ENCODE data around the gene DMRTB1.

Gene DMRTB1

DNA sequence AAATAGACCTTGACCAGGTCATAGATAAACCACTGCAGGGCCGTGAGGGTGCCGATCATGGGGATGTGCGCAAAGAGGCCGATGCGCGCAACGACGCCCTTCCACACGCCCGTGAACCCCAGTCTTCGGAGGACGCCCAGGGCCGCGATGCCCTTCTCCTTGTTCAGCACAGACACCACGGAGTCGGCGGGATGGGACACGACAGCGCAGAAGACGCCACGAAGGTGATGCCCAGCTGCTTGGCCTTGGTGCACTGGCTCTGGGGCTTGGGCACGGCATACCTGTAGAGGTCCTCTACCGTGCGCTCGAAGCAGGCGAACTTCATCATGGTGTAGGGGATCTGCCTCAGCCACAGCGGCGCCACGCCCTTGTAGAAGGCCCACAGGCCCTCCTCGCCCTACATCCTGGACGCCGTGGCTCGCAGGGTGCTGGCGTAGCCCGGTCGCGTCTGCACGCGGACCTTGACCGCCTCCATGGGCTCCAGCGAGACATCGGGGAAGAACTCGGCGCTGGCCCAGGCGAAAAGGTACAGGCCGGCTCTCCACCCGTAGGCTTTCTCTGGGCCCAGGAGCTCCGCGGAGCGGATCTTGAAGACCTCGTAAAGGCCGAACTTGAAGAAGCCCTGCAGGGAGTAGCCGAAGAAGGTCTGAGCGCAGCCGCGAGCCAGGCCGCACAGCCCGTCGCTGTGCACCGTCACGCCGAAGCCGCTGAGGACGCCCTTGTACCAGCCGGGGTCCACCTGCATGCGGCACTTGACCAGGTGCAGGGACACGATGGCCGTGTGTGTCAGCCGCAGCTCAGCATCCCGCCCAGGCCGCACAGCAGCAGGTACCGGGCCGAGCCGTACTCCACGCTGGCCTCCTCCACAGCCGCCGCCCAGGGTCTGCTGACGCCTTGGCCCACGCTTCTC lies 20.5 kb upstream of the DMRTB1 start:
- no peak for DNase-seq

DNA sequence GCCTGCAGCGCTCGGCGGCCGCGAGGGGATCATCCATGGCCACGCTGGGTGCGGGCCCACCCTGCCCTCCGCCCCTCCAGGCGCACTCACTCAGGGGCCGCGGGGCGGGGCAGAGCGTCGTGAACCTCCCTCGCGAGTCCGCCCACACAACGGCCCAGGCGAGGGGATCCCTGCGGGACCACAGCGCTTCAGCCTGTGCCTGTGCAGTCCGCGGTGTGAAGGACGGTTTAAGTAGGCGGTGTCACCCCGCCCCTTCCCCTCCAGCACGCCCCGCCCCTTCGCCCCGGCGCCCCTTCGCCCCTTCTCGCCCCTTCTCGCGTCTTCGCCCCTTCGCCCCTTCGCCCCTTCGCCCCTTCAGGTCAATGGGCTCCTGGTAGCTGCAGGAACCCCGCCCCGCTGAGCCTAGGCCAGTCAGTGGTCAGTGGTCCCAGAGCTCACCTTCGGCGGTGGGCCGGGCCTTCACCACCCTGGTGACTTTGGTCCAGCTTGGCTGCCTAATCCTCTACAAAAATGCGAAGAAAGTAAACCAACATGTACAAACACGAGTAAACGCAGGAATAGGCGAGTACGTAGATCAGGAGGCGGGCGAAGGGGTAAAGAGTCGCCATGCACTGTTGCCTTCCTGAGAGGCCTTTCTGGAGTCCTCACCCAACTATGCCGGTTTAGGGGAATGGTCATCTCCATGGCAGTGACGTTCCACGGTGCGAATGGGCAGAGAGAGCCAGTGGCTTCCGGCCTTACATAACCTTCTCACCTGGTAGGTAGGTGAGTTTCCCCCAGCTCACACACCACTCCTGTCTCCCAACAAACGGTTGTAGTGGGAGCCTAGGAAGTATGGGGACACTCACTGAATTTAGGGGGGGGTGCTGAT lies 19.6 kb upstream of the DMRTB1 start:
- DNase-seq: no peak

- DNase-seq: no peak
These were observed 18.6 kb upstream of the DMRTB1 start for GRCh38 chr1:53440633-53441032.

GRCh38 chr1:53442299-53442698 lies 16.9 kb upstream of the DMRTB1 start:
- no peak for DNase-seq

DNA sequence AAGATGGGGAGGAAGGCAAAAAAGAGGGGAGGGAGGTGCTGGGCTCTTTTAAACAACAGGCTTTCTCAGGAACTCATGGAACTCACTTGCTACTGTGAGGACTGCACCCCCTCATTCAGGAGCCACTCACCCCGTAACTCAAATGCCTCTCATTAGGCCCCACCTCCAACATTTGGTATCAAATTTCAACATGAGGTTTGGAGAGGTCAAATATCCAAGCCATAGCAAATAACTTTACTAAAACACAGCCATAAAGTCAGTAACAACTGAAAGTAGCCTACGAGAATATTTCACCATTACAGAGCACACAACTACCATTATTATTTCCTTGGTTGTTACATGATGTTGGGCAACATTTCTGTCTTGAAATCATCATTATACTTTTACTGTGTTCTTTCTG lies 13.1 kb upstream of the DMRTB1 start:
- no peak for DNase-seq

- no peak for DNase-seq
These were observed 11.8 kb upstream of the DMRTB1 start for GRCh38 chr1:53447413-53447812.

DNA sequence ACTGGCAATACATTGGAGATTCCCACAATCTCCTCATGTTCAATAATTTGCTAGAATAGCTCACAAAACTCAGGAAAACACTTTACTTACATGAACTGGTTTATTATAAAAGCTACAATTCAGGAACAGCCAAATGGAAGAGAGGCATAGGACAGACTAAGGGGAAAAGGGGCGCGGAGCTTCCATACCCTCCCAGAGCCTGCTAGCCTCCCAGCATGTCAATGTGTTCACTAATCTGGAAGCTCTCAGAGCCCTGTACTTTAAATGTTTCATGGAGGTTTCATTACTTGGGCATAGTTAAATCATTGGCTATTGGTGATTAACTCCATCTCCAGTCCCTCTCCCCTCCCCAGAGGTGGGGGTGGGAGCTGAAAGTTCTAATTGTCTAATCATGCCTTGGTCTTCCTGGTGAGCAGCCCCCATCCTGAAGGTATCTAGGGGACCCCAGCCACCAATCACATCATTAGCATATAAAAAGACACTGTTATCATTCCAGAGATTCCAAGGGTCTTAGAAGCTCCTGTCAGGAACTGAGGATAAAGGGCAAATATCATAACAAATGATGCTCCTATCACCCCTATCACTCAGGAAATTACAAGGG lies 10.9 kb upstream of the DMRTB1 start:
- no peak for DNase-seq

GRCh38 chr1:53449021-53449420 lies 10.2 kb upstream of the DMRTB1 start:
- no peak for DNase-seq

- DNase-seq: no peak
These were observed 9.5 kb upstream of the DMRTB1 start for GRCh38 chr1:53449693-53450092.

DNA sequence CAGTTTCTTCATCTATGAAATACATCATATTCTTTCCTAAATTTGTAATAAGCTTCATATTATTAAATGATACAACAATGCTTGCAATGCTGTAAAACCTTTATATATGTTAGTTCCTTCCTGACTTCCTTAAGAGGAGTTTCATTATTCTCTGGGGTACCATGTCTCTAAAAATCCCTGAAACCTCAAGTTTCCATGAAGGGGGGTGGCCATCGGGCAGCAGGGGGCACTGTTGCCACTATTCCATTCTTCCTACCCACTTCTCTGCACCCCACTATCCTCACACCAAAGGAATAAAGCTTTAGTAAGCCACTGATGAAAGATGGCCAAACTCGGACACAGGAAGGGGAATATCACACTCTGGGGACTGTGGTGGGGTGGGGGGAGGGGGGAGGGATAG lies 9.0 kb upstream of the DMRTB1 start:
- peak; percentile 9 for DNase-seq

DNA sequence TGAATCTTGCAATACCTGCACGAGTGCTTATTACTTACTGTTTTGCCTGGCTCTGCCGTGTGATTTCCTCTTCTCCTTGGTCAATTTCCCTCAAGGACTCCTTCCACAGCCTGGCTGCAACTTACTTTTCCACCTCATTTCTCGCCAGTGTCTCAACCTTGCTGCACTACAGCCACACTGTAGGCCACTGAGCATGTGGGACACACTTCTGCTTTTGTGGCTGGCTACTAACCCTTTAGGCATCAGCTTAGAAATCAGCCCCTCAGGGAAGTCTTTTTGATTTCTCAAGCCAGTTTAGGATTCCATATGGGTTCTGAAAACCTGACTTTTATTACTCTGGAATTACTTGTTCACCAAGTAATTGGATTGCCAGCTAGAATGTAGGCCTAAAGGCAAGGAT lies 5.2 kb upstream of the DMRTB1 start:
- DNase-seq: no peak

- DNase-seq: no peak
These were observed 3.7 kb upstream of the DMRTB1 start for GRCh38 chr1:53455364-53455991.

DNA sequence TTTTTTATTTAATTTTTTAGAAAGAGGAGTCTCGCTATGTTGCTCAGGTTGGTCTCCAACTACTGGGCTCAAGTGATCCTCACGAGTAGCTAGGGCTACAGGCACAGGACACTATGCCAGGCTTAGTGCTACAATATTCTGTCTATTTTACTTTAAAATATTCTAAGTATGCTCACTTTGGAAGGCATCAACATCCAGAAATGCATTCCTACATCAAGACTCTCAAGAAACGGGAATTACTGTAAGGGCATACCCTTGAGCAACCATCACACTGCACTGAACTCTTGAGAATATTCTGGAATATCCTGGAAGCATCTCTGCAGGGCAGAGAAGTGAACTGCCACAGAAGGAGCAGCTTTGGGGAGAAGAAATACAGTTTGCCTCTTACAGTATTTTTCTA lies 565 bp upstream of the DMRTB1 start:
- no peak for DNase-seq

GRCh38 chr1:53460211-53460634 lies 1.0 kb downstream of the DMRTB1 start:
- no peak for DNase-seq

DNA sequence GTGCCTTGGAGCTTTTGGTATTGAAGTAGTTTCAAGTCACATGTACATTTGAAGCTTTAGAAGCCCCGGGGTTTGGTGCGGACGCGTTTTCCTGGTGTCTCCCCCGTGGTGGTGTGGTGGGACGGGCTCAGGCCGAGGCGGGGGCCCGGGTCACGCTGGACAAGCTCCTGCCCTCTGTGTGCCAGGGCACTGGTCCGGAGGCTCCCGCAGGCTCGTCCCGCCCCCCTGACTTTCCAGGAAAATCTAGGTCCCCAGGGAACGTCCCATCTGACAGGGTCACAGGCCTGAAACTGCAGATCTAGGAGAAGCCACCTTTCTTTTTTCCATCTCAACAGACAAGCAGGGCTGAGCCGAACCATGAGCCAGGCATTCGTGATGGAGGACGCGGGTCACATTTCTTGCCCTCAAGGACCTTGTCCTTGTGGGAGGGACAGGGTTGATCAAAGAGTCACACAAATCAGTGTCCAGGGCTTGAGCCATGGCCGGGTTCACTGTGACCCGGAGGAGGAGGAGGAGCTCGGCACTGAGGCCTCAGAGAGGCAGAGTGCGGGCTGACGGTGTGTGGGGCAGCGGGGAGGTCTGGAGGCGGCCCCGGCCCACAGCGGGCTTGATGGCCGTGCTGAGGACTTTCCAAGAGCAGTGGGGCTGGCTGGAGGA lies 1.6 kb downstream of the DMRTB1 start:
- DNase-seq: no peak

- no peak for DNase-seq
These were observed 2.3 kb downstream of the DMRTB1 start for GRCh38 chr1:53461323-53462044.

DNA sequence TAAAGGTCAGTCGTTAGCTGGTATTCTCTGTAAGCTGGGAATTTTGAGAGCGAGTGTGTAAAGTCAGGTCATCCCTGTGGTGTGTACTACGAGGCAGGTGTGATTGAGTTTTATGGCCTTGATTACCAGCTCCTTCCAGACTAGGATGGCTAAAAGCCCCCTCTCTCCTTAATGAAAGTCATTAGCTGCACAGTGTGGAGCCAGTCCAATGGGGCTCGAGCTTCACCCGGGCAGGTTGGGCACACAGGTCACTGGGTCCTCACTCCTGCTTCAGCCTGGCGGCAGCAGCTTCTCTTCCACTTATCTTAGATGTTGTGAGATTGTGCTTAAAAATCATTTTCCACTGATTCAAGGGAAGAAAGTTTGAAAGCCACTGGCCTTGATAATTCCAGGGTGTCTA lies 3.0 kb downstream of the DMRTB1 start:
- no peak for DNase-seq

GRCh38 chr1:53462769-53463501 lies 3.7 kb downstream of the DMRTB1 start:
- DNase-seq: no peak

DNA sequence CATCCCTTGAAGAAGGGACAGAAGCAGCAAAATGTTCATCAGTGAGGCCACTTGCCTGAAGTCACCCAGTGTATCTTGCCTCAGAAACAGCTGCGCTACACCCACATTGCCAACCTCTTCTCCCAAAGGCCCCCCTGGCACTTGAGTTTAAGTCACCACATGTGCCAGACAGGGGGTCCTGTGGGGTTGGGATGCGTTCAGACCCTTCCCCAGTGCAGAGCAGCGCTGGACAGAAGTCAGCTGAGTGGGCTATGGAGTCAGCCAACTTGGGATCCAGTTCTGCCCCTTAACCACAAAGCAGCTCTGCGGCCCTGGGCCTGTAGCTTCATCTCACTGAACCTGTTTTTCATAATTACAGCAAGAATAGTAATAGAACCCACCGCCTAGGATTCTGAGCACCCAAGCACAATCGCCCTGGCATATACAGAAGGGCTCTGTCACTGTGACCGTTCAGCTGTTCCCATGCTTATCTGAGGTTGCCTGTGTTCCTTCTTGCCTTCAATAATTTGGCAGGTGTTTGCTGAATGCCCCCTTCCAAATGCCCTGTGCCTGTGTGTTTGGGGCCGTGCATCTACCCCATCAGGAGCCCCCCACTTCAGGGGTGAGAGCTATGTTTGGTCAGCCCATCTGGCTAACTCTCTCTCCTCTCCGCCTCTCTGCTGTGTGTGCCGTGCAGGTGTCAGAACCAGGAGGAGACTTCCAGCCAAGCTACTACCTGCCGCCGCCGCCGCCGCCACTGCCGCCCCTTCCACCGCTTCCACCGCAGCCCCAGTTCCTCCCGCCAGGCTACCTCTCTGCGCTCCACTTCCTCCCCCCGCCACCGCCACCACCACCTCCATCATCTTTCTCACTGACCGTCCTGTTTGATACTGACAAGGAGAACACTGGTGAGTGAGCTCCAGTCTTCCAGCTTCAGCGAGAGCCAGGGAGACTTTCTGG lies 5.0 kb downstream of the DMRTB1 start:
- DNase-seq: no peak
